B cell (primary cell): ENCODE measurements around the gene BACE1-AS. TPM values are rescaled to one million over a fixed set of nuclear protein-coding genes. Genes with fewer than 3 reads are reported as not detected.

Source experiments
- ATAC-seq: fragments of 200-7000 bp; cut with Tn5 transposase; one replicate; pipeline ENCODE4 v1.10.0; 2021; ENCODE audit warnings: low read depth, mild to moderate bottlenecking, moderate number of reproducible peaks, moderate library complexity
- CTCF ChIA-PET: fragments of 350-600 bp; sonication (Branson Sonifier 250); formaldehyde crosslinking; loops from one replicate; lab custom pipeline; 2021; ENCODE audit warnings: antibody characterized with exemption, inconsistent platforms; lab: Charles Lee
- POLR2A ChIA-PET: fragments of 350-600 bp; sonication (Branson Sonifier 250); formaldehyde crosslinking; loops from one replicate; lab custom pipeline; 2021; ENCODE audit warnings: antibody characterized with exemption; lab: Charles Lee
- DNase-seq: peaks from one replicate; pipeline ENCODE4 v3.0.0; 2013
- H2AFZ ChIP-seq: 2 replicates; pipeline ENCODE4 v1.6.1; 2012; ENCODE audit warnings: mild to moderate bottlenecking, low read depth, low read length; ENCODE audit not compliant: insufficient read depth, poor library complexity, severe bottlenecking
- H3K27ac ChIP-seq, 2 donors: 1 replicate in 1 of 2; 2 replicates in 1 of 2; pipeline ENCODE4 v1.5.1; 2012 to 2013; ENCODE audit warnings: low read length in 2 of 2, mild to moderate bottlenecking in 2 of 2, moderate library complexity in 1 of 2
- H3K27me3 ChIP-seq, 4 experiments: fragments of 200-600 bp in 1 of 4; sonication (generic) in 1 of 4; replicated peaks in 1 of 4; 1 replicate in 2 of 4; 2 replicates in 2 of 4; pipeline versions ENCODE4 v1.6.1 to v1.7.0; 2013 to 2016; ENCODE audit warnings: low read length in 3 of 4, mild to moderate bottlenecking in 2 of 4, mixed read lengths in 1 of 4, moderate library complexity in 1 of 4; ENCODE audit not compliant: insufficient read depth in 4 of 4, control insufficient read depth in 3 of 4; ENCODE audit errors: control extremely low read depth in 1 of 4
- H3K36me3 ChIP-seq, 2 experiments: replicated peaks in 1 of 2; 1 replicate in 1 of 2; 2 replicates in 1 of 2; pipeline versions ENCODE4 v1.6.1 to v1.7.1; 2013; ENCODE audit warnings: low read length in 1 of 2; ENCODE audit not compliant: insufficient read depth in 2 of 2, control insufficient read depth in 1 of 2; ENCODE audit errors: control extremely low read depth in 1 of 2, extremely low read depth in 1 of 2
- H3K4me1 ChIP-seq, 2 donors: fragments of 200-600 bp in 1 of 2; sonication (generic) in 1 of 2; 1 replicate in 1 of 2; 2 replicates in 1 of 2; pipeline versions ENCODE4 v1.5.1 to v1.6.1; 2013 to 2017; ENCODE audit warnings: low read length in 2 of 2; ENCODE audit not compliant: control insufficient read depth in 2 of 2, insufficient read depth in 2 of 2
- H3K4me2 ChIP-seq: replicated peaks from 2 replicates; pipeline ENCODE3; 2012; ENCODE audit warnings: mild to moderate bottlenecking, low read depth, low read length; ENCODE audit not compliant: poor library complexity, severe bottlenecking
- H3K4me3 ChIP-seq, 5 experiments: fragments of 200-600 bp in 1 of 5; sonication (generic) in 1 of 5; 1 replicate in 3 of 5; 2 replicates in 2 of 5; pipeline versions ENCODE4 v1.5.1 to v1.7.0; 2011 to 2016; ENCODE audit warnings: low read length in 4 of 5, mild to moderate bottlenecking in 4 of 5, low read depth in 2 of 5, control low read depth in 1 of 5, moderate library complexity in 1 of 5; ENCODE audit not compliant: insufficient read depth in 1 of 5; ENCODE audit errors: control extremely low read depth in 1 of 5, extremely low read depth in 1 of 5
- H3K79me2 ChIP-seq: fragments of 200-600 bp; sonication (generic); one replicate; pipeline ENCODE4 v1.6.0; 2016; ENCODE audit warnings: low read length; ENCODE audit not compliant: control insufficient read depth, insufficient read depth
- H3K9ac ChIP-seq: fragments of 200-600 bp; sonication (generic); 2 replicates; pipeline ENCODE4 v1.6.1; 2017; ENCODE audit warnings: mild to moderate bottlenecking, low read length, moderate library complexity
- H3K9me3 ChIP-seq, 3 donors: one replicate each; pipeline versions ENCODE4 v1.6.1 to v1.7.1; 2013; ENCODE audit warnings: low read length in 2 of 3; ENCODE audit not compliant: control insufficient read depth in 2 of 3, insufficient read depth in 1 of 3; ENCODE audit errors: control extremely low read depth in 1 of 3
- H4K20me1 ChIP-seq: 2 replicates; pipeline ENCODE4 v1.6.0; 2012; ENCODE audit warnings: mild to moderate bottlenecking, low read length; ENCODE audit not compliant: insufficient read depth, control insufficient read depth, poor library complexity, severe bottlenecking
- H3K27ac Mint-ChIP-seq: one replicate; pipeline ENCODE4 v1.8.0; 2021; ENCODE audit warnings: mixed read lengths
- H3K27me3 Mint-ChIP-seq: one replicate; pipeline ENCODE4 v1.8.0; 2021; ENCODE audit warnings: mixed read lengths
- H3K4me1 Mint-ChIP-seq: one replicate; pipeline ENCODE4 v1.8.0; 2021; ENCODE audit warnings: mixed read lengths
- H3K4me3 Mint-ChIP-seq: one replicate; pipeline ENCODE4 v1.8.0; 2021; ENCODE audit warnings: mixed read lengths
- H3K9me3 Mint-ChIP-seq: one replicate; pipeline ENCODE4 v1.8.0; 2022; ENCODE audit warnings: mixed read lengths; ENCODE audit not compliant: insufficient read depth
- EZH2 ChIP-seq: IDR thresholded peaks from 2 replicates; pipeline ENCODE4 v1.6.1; 2012; ENCODE audit warnings: borderline replicate concordance, low read depth, mild to moderate bottlenecking, moderate library complexity, low read length; ENCODE audit not compliant: insufficient read depth, poor library complexity, severe bottlenecking
- WGBS: methylation state at CpG from one replicate; pipeline ENCODE4 v1.1.5; 2013; ENCODE audit warnings: missing lambda C conversion rate; ENCODE audit not compliant: insufficient coverage; 5-methylcytosine and 5-hydroxymethylcytosine counted together
- intact Hi-C: fragments of 100-400 bp; cut with micrococcal nuclease; formaldehyde crosslinking; loops from one replicate; pipeline ENCODE4 v1.10.0; 2022
- polyA plus RNA-seq: library from polyadenylated mRNA; depleted of rRNA; stranded (reverse); fragments of >200 nt; gene quantifications from 2 replicates; pipeline ENCODE4 v1.2.3, GENCODE V29; 2012
- total RNA-seq, 2 donors: library from RNA; stranded (reverse); fragments of 120-200 nt in 1 of 2; gene quantifications; 1 replicate in 1 of 2; 2 replicates in 1 of 2; pipeline versions ENCODE4 v1.2.3 to v1.2.4, GENCODE V29; 2013 to 2022
- TF ChIP-seq, protein P1 (sequence below): fragments of 200-600 bp; IDR thresholded peaks from one replicate; pipeline ENCODE4 v1.8.0; 2022; ENCODE audit warnings: antibody characterized with exemption, mild to moderate bottlenecking

BACE1-AS gene
- total and polyA plus RNA-seq, 2 donors (not counting 1 experiment from before 2014, with no cell fraction given) = 3.5 to 11.2 TPM

DNA sequence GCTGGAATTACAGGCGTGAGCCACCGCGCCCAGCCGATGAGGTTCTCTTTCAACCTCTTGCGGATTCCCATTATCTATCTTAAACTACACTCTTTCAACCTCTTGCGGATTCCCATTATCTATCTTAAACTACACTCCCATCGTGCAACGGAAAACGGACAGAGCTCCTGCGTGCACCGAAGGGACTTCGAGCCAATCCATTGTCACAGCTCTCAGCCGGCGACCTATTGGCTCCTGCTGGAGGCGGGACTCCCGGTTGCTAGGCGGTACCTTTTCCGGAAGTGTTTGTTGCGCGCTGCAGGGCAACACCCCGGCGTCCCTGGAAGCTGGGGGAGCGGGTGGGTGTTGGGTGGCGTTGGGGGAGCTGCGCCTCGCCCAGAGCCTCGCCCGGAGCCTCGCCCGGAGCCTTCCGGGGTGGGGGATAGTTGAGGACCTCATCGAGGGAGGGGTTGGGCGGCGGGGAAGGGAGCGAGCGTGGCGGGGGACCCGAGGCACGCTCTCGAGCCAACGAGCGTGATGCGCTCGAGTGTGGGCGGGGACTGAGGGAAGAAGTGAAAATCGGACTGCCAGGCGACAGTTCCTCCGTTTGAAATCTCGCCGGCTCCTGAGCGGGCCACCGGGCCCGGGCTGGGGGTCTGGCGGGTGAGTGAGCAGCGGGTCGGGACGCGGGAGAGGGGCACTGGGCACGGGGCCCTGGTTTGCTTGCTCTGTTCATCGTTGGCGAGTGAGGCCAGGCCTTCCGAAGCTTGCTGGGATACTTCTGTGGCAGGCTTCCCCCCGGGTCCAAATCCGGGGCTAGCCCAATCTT lies 36.6 kb downstream of the BACE1-AS start, which contains the start of gene CEP164:
CEP164 (plus strand) TSS at position 288 of the 808 bp plus-strand sequence. CDS start 10,733 bp downstream, outside the sequence.
- no peaks in the 10 kb centered on the region for H3K27me3 ChIP-seq
- no peak for TF ChIP-seq EZH2
- TF ChIP-seq, protein P1, sequence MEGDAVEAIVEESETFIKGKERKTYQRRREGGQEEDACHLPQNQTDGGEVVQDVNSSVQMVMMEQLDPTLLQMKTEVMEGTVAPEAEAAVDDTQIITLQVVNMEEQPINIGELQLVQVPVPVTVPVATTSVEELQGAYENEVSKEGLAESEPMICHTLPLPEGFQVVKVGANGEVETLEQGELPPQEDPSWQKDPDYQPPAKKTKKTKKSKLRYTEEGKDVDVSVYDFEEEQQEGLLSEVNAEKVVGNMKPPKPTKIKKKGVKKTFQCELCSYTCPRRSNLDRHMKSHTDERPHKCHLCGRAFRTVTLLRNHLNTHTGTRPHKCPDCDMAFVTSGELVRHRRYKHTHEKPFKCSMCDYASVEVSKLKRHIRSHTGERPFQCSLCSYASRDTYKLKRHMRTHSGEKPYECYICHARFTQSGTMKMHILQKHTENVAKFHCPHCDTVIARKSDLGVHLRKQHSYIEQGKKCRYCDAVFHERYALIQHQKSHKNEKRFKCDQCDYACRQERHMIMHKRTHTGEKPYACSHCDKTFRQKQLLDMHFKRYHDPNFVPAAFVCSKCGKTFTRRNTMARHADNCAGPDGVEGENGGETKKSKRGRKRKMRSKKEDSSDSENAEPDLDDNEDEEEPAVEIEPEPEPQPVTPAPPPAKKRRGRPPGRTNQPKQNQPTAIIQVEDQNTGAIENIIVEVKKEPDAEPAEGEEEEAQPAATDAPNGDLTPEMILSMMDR = no peak
- no peaks in the 10 kb centered on the region for H4K20me1 ChIP-seq
- peak within 1 kb of the TSS; percentile 90 for H2AFZ ChIP-seq
- peak; percentile 97 for DNase-seq
- H3K27ac ChIP-seq = peak within 1 kb of the TSS; percentile 84 to 89
- H3K4me3 Mint-ChIP-seq = peak within 1 kb of the TSS; percentile 71
- WGBS = under 1% methylated on average over 64 of the region's 64 CpGs
- H3K9ac ChIP-seq = peak within 1 kb of the TSS; percentile 83
- H3K4me1 ChIP-seq = peaks cover 6 to 11% of the 10 kb centered on the region in 2 donors
- no peaks in the 10 kb centered on the region for H3K27me3 Mint-ChIP-seq
- intact Hi-C loops = loop anchor here (1.0 to 10.0 kb wide), 5 partner anchors 95 to 555 kb away; partner anchors contain the start of genes BUD13, PAFAH1B2, PCSK7 and RNF214
- peak; percentile 92 for ATAC-seq
- H3K9me3 ChIP-seq = no peaks in the 10 kb centered on the region
- CTCF ChIA-PET = interaction anchor here (1.0 to 2.1 kb wide), 4 partner anchors 10 to 480 kb away, joined by 4 to 6 read pairs (median 4); partner anchors contain the start of gene BACE1
- peak within 1 kb of the TSS; percentile 79 for H3K4me2 ChIP-seq
- no peaks in the 10 kb centered on the region for H3K36me3 ChIP-seq
- H3K4me1 Mint-ChIP-seq = peaks cover 8% of the 10 kb centered on the region
- POLR2A ChIA-PET = interaction anchor here (0.6 to 1.7 kb wide), 4 partner anchors 23 to 482 kb away, joined by 3 to 11 read pairs (median 6); no protein-coding TSS in a partner anchor
- H3K27ac Mint-ChIP-seq = peak within 1 kb of the TSS; percentile 65
- H3K79me2 ChIP-seq = peaks cover 7% of the 10 kb centered on the region
- no peaks in the 10 kb centered on the region for H3K9me3 Mint-ChIP-seq
- peak within 1 kb of the TSS; percentile 57 to 88 (median 79) for H3K4me3 ChIP-seq
